Body of pancreas (tissue), 4 donors: ENCODE measurements around the gene KRT38.

Experiments used
- POLR2A ChIP-seq, 3 donors: fragments of 450-650 bp; IDR thresholded peaks; one replicate each; pipeline ENCODE4 v1.6.1; 2016; ENCODE audit warnings: antibody characterized with exemption in 3 of 3, mild to moderate bottlenecking in 2 of 3
- TF ChIP-seq, protein P1 (sequence below), 7 experiments: fragments of 450-650 bp in 4 of 7; fragments of 200-600 bp in 3 of 7; sonication (generic) in 3 of 7; IDR thresholded peaks; one replicate each; pipeline ENCODE4 v1.5.1; 2016 to 2019; ENCODE audit warnings: antibody characterized with exemption in 7 of 7

DNA sequence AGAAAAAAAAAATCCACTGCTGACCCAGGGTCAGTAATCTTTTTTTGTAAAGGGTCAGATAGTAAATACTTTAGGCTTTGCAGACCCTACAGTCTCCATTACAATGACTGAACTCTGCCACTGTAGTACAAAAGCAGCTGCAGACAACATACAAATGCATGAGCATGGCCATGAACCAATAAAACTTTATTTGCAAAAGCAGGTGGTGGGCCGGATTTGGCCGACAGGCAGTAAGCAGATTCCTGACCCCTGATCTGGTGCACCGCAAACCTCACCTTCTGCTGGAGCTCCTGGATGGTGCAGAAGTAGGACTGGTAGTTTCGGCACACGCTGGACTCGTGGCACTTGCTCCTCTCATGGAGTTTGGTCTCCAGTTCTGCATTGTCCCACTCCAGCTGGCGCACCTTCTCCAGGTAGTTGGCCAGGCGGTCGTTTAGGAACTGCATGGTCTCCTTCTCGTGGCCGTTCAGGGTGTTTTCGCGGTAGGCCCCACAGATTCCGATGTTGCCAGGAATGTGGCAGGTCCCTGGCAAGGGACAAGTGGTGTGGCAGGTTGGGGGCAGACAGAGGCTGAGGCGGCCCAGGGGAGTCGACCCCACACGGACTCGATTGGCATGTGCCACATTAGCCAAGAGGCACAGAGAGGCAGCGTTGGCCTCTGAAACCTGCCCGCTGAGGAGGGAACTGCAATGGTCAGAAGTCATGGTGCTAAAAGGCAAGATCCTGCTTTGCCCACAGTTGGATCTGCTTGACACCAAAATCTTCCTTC lies 29.5 kb downstream of the KRT38 start:
- TF ChIP-seq, protein P1, sequence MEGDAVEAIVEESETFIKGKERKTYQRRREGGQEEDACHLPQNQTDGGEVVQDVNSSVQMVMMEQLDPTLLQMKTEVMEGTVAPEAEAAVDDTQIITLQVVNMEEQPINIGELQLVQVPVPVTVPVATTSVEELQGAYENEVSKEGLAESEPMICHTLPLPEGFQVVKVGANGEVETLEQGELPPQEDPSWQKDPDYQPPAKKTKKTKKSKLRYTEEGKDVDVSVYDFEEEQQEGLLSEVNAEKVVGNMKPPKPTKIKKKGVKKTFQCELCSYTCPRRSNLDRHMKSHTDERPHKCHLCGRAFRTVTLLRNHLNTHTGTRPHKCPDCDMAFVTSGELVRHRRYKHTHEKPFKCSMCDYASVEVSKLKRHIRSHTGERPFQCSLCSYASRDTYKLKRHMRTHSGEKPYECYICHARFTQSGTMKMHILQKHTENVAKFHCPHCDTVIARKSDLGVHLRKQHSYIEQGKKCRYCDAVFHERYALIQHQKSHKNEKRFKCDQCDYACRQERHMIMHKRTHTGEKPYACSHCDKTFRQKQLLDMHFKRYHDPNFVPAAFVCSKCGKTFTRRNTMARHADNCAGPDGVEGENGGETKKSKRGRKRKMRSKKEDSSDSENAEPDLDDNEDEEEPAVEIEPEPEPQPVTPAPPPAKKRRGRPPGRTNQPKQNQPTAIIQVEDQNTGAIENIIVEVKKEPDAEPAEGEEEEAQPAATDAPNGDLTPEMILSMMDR (IDR thresholded peaks at IDR 0.05), result no peak
- TF ChIP-seq POLR2A (IDR thresholded peaks at IDR 0.05), result no peak
